Prostate gland (tissue), 2 donors: Measurements from ENCODE around the gene IGF1R. TPM values are rescaled to one million over a fixed set of nuclear protein-coding genes. Genes with fewer than 3 reads are reported as not detected.
A peak's percentile ranks its signal among the peaks of the same experiment; 100 is the strongest.

Experiments used
- DNase-seq: peaks from one replicate; pipeline ENCODE4 v3.0.0-alpha.2; 2019; ENCODE audit warnings: low spot score
- H3K27ac ChIP-seq, 2 donors: fragments of 200-600 bp; sonication (generic); 2 replicates each; pipeline ENCODE4 v1.5.1; 2017 to 2019
- H3K27me3 ChIP-seq: fragments of 200-600 bp; sonication (generic); replicated peaks from 2 replicates; pipeline ENCODE4 v1.5.1; 2019; ENCODE audit not compliant: insufficient read depth
- H3K36me3 ChIP-seq, 2 donors: fragments of 200-600 bp; sonication (generic); 1 replicate in 1 of 2; 2 replicates in 1 of 2; pipeline versions ENCODE4 v1.5.1 to v1.8.1; 2017 to 2019
- H3K4me1 ChIP-seq: fragments of 200-600 bp; sonication (generic); replicated peaks from 2 replicates; pipeline ENCODE4 v1.5.1; 2019
- H3K4me3 ChIP-seq, 2 donors: fragments of 200-600 bp; sonication (generic); 2 replicates each; pipeline ENCODE4 v1.5.1; 2017 to 2019
- H3K9me3 ChIP-seq: fragments of 200-600 bp; sonication (generic); 2 replicates; pipeline ENCODE4 v1.5.1; 2017
- POLR2A ChIP-seq: fragments of 450-650 bp; IDR thresholded peaks from one replicate; pipeline ENCODE4 v1.6.1; 2016; ENCODE audit warnings: antibody characterized with exemption, mild to moderate bottlenecking
- POLR2AphosphoS5 ChIP-seq: sonication (generic); formaldehyde crosslinking; IDR thresholded peaks from one replicate; pipeline ENCODE4 v1.6.1; 2017; ENCODE audit warnings: antibody characterized with exemption
- WGBS: methylation state at CpG from one replicate; pipeline ENCODE4 v1.1.5; 2018; 5-methylcytosine and 5-hydroxymethylcytosine counted together
- intact Hi-C: fragments of 100-400 bp; cut with DNase I; formaldehyde crosslinking; loops from one replicate; pipeline ENCODE4 v1.14.2; 2022
- total RNA-seq, 2 donors: library from RNA; depleted of rRNA; stranded (reverse); fragments of >200 nt; gene quantifications; one replicate each; pipeline ENCODE4 v1.1.0, GENCODE V29; 2016
- TF ChIP-seq, protein P1 (sequence below), 4 experiments: fragments of 200-600 bp in 2 of 4; fragments of 450-650 bp in 2 of 4; sonication (generic) in 2 of 4; IDR thresholded peaks; 1 replicate in 3 of 4; 2 replicates in 1 of 4; pipeline ENCODE4 v1.5.1; 2016 to 2019; ENCODE audit warnings: antibody characterized with exemption in 4 of 4, mild to moderate bottlenecking in 2 of 4, moderate library complexity in 2 of 4

IGF1R gene
- total RNA-seq, 2 donors from 2014 or later, result 190 to 216 TPM

DNA sequence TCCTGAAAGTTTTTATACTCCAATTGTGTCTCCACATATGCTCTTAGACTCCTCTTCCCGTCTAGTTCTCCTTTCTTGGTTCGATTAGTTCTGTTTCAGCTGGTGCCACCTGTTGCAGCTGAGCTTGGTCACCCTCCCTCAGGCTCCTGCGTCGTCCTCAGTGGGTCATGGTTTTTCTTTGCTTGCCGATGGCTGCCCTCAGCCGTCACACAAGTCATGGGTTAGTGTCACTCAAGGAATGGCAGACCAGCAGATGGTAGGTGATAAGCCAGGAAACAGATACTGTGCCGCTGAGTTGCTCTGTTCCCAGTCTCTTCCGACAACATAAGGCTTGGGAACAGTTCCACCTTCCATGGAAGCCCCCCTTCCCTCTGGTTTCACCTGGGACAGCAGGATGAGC lies 109.9 kb downstream of the IGF1R start:
- 78% methylated on average over 8 of the region's 8 CpGs for WGBS
- Histone ChIP-seq H3K36me3 (no peaks in the 10 kb centered on the region), H3K27me3 (no peaks in the 10 kb centered on the region), H3K9me3 (no peaks in the 10 kb centered on the region), H3K4me3 (no peak overlapping the region), H3K27ac (no peak overlapping the region), H3K4me1 (peaks cover 5% of the 10 kb centered on the region)
- DNase-seq, result no peak
- TF ChIP-seq POLR2A, result no peak
- no peak for TF ChIP-seq POLR2AphosphoS5
- TF ChIP-seq, protein P1, sequence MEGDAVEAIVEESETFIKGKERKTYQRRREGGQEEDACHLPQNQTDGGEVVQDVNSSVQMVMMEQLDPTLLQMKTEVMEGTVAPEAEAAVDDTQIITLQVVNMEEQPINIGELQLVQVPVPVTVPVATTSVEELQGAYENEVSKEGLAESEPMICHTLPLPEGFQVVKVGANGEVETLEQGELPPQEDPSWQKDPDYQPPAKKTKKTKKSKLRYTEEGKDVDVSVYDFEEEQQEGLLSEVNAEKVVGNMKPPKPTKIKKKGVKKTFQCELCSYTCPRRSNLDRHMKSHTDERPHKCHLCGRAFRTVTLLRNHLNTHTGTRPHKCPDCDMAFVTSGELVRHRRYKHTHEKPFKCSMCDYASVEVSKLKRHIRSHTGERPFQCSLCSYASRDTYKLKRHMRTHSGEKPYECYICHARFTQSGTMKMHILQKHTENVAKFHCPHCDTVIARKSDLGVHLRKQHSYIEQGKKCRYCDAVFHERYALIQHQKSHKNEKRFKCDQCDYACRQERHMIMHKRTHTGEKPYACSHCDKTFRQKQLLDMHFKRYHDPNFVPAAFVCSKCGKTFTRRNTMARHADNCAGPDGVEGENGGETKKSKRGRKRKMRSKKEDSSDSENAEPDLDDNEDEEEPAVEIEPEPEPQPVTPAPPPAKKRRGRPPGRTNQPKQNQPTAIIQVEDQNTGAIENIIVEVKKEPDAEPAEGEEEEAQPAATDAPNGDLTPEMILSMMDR (IDR thresholded peaks at IDR 0.05), result no peak
- intact Hi-C loops, result no loop called here

DNA sequence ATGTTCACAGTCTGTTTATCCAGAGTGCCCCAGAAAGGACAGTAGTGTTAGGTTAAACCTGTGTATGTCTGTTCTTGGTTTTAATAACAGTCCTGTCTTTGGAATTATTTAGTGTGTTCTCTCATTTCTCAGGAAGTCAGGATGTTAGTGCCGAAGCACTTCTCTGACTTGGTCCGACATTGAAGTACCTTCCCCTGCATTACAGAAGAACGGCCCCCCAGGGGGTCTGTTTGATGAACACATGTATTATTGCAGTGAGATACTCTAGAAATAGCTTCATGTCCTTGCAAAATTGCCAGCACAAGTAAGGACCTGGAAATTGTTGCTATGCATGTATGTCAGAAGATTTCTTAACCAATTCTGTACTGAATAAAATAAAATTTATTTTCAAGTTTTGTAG lies 110.9 kb downstream of the IGF1R start:
- no peaks in the 10 kb centered on the region for H3K27me3 ChIP-seq
- H3K9me3 ChIP-seq, result no peaks in the 10 kb centered on the region
- H3K27ac ChIP-seq, result no peak overlapping the region
- no peak overlapping the region for H3K4me3 ChIP-seq
- peaks cover 10% of the 10 kb centered on the region for H3K4me1 ChIP-seq
- 87% methylated on average over 3 of the region's 3 CpGs for WGBS
- intact Hi-C loops, result no loop called here
- no peak for DNase-seq
- no peaks in the 10 kb centered on the region for H3K36me3 ChIP-seq
- TF ChIP-seq, protein P1 (IDR thresholded peaks at IDR 0.05), result no peak
- TF ChIP-seq POLR2A (no peak), POLR2AphosphoS5 (no peak)

DNA sequence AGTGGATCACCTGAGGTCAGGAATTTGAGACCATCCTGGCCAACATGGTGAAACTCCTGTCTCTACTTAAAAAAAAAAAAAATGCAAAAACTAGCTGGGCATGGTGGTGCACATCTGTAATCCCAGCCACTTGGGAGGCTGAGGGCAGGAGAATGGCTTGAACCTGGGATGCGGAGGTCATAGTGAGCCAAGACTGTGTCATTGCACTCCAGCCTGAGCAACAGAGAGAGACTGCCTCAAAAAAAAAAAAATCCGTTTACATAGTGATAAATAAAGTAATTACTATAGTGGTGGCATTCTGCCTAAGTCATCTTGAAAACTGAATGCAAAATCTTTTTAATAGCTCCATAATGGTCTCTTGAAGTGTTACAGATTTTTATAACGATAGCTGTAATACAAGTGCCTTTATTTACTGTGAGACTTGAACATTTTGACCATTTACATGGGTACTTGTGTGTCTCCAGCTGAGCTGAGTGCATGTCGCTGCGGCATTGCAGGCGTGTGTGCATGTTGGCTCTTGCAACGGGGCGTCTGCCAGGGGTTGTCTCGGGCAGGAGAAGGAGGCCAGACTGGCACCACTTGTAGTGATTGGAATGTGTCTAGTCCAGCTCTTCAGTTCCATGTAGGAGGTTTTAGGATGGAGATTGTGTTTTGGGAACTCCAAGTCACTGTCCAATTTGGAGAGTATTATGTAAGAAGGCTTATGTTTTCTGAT lies 111.9 kb downstream of the IGF1R start:
- DNase-seq, result peak; percentile 83
- no peak overlapping the region for H3K4me3 ChIP-seq
- intact Hi-C loops, result no loop called here
- H3K27ac ChIP-seq, result no peak overlapping the region
- TF ChIP-seq POLR2A (no peak), POLR2AphosphoS5 (peak; percentile 84)
- H3K27me3 ChIP-seq, result no peaks in the 10 kb centered on the region
- 38% methylated on average over 9 of the region's 9 CpGs for WGBS
- H3K4me1 ChIP-seq, result peaks cover 10% of the 10 kb centered on the region
- H3K36me3 ChIP-seq, result no peaks in the 10 kb centered on the region
- no peaks in the 10 kb centered on the region for H3K9me3 ChIP-seq

DNA sequence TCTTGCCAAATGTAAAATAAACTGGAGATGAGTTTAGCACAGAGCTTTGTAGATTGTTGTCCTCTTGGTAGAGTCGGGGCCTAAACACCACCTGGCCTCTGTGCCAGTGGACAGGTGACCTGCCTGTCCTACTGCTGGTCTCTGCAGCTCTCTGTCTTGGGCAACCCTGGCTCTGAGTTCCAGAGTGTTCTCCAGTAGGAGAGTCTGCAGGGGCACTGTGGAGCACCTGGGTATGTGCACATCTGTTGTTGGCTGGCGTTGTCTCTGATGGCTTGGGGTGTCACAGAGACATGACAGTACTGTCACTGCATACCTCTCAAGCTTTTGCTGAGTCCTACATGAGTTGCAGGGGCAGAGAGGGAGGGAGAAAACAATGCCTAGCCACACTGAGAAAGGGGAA lies 112.6 kb downstream of the IGF1R start:
- TF ChIP-seq, protein P1 (IDR thresholded peaks at IDR 0.05), result no peak
- TF ChIP-seq POLR2A (no peak), POLR2AphosphoS5 (no peak)
- 52% methylated on average over 2 of the region's 2 CpGs for WGBS
- Histone ChIP-seq H3K4me3 (no peak overlapping the region), H3K36me3 (no peaks in the 10 kb centered on the region), H3K9me3 (no peaks in the 10 kb centered on the region), H3K27me3 (no peaks in the 10 kb centered on the region), H3K4me1 (peaks cover 10% of the 10 kb centered on the region), H3K27ac (no peak overlapping the region)
- intact Hi-C loops, result no loop called here
- no peak for DNase-seq

DNA sequence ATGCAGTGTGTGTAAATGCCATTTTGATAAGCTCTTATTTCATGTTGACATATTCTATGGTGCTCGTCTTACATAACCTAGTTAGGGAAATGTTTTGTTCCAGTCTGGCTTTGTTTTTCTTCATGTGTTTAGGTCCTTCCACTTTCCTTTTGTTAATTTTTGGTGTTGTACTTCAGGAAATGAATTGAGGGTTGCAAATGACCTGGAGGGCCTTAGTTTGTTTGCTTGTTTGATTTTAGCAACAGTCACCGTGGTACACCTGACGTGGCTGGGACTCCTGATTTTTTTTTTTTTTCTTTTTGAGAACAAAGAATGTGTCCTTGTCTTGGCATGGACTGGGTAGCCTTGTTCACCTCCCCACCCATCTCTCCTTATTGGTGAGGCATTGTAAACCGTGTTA lies 114.8 kb downstream of the IGF1R start:
- Histone ChIP-seq H3K27ac (no peak overlapping the region), H3K36me3 (no peaks in the 10 kb centered on the region), H3K9me3 (no peaks in the 10 kb centered on the region), H3K27me3 (no peaks in the 10 kb centered on the region), H3K4me3 (no peak overlapping the region), H3K4me1 (peaks cover 10% of the 10 kb centered on the region)
- 27% methylated on average over 4 of the region's 4 CpGs for WGBS
- no peak for DNase-seq
- intact Hi-C loops, result no loop called here
- TF ChIP-seq, protein P1 (IDR thresholded peaks at IDR 0.05), result no peak
- no peak for TF ChIP-seq POLR2A
